CD4-positive, alpha-beta T cell (primary cell): ENCODE results near the gene ACAP3. TPM values are rescaled to one million over a fixed set of nuclear protein-coding genes. Genes with fewer than 3 reads are reported as not detected.

Experiments used
- ATAC-seq: fragments of 200-7000 bp; cut with Tn5 transposase; one replicate; pipeline ENCODE4 v1.10.0; 2022; ENCODE audit warnings: mild to moderate bottlenecking; ENCODE audit not compliant: poor library complexity
- CTCF ChIA-PET: fragments of 350-600 bp; sonication (Branson Sonifier 250); formaldehyde crosslinking; loops from one replicate; lab custom pipeline; 2021; ENCODE audit warnings: antibody characterized with exemption, inconsistent platforms; lab: Charles Lee
- POLR2A ChIA-PET: fragments of 350-600 bp; sonication (Branson Sonifier 250); formaldehyde crosslinking; loops from one replicate; lab custom pipeline; 2021; ENCODE audit warnings: antibody characterized with exemption, inconsistent platforms; lab: Charles Lee
- DNase-seq, 14 experiments: peaks; one replicate each; pipeline ENCODE4 v3.0.0-alpha.2; 2013 to 2020; ENCODE audit warnings: mixed read lengths in 2 of 14
- H3K27ac ChIP-seq, 2 donors: one replicate each; pipeline versions ENCODE4 v1.5.1 to v1.7.0; 2013; ENCODE audit warnings: low read length in 2 of 2, low read depth in 1 of 2, mild to moderate bottlenecking in 1 of 2
- H3K27me3 ChIP-seq, 2 experiments: 1 replicate in 1 of 2; 2 replicates in 1 of 2; pipeline versions ENCODE4 v1.6.1 to v1.7.0; 2013; ENCODE audit warnings: low read length in 2 of 2, control low read depth in 1 of 2, mild to moderate bottlenecking in 1 of 2, moderate library complexity in 1 of 2; ENCODE audit not compliant: insufficient read depth in 2 of 2, control insufficient read depth in 1 of 2
- H3K36me3 ChIP-seq: one replicate; pipeline ENCODE4 v1.6.1; 2013; ENCODE audit warnings: low read length, control low read depth; ENCODE audit not compliant: insufficient read depth
- H3K4me1 ChIP-seq: one replicate; pipeline ENCODE4 v1.6.1; 2013; ENCODE audit warnings: low read length, control low read depth; ENCODE audit not compliant: insufficient read depth
- H3K4me3 ChIP-seq: one replicate; pipeline ENCODE4 v1.5.1; 2013; ENCODE audit warnings: mild to moderate bottlenecking, low read length, moderate library complexity
- H3K9me3 ChIP-seq, 2 experiments: 1 replicate in 1 of 2; 2 replicates in 1 of 2; pipeline versions ENCODE4 v1.6.1 to v1.7.0; 2013; ENCODE audit warnings: low read length in 2 of 2, mild to moderate bottlenecking in 2 of 2, control low read depth in 1 of 2, moderate library complexity in 1 of 2; ENCODE audit not compliant: control insufficient read depth in 1 of 2, insufficient read depth in 1 of 2
- H3K27ac Mint-ChIP-seq: one replicate; pipeline ENCODE4 v1.8.0; 2020; ENCODE audit warnings: mixed read lengths
- H3K27me3 Mint-ChIP-seq: one replicate; pipeline ENCODE4 v1.8.0; 2021; ENCODE audit warnings: mixed read lengths
- H3K36me3 Mint-ChIP-seq: one replicate; pipeline ENCODE4 v1.8.0; 2021; ENCODE audit warnings: low read depth, mixed read lengths
- H3K4me1 Mint-ChIP-seq: one replicate; pipeline ENCODE4 v1.8.0; 2021; ENCODE audit warnings: low read depth, mixed read lengths
- H3K4me3 Mint-ChIP-seq: one replicate; pipeline ENCODE4 v1.8.0; 2020; ENCODE audit warnings: mild to moderate bottlenecking, mixed read lengths
- H3K9me3 Mint-ChIP-seq: one replicate; pipeline ENCODE4 v1.8.0; 2020; ENCODE audit warnings: mixed read lengths
- intact Hi-C, 2 experiments: fragments of 100-400 bp; cut with DNase I in 1 of 2; cut with micrococcal nuclease in 1 of 2; formaldehyde crosslinking; loops; one replicate each; pipeline versions ENCODE4 v1.15.1 to v1.9.0; 2023 to 2025; cut with DNase I, micrococcal nuclease
- total RNA-seq, 174 experiments: library from RNA in 2 of 174; stranded (reverse) in 2 of 174; gene quantifications; one replicate each; pipeline ENCODE4 v1.2.3 and lab custom pipeline; 2021 to 2026
- TF ChIP-seq, protein P1 (sequence below): fragments of 200-600 bp; IDR thresholded peaks from one replicate; pipeline ENCODE4 v1.8.0; 2022; ENCODE audit warnings: antibody characterized with exemption, mild to moderate bottlenecking

Gene ACAP3
- total RNA-seq, 2 experiments from 2014 or later, result 45.3 to 46.4 TPM

DNA sequence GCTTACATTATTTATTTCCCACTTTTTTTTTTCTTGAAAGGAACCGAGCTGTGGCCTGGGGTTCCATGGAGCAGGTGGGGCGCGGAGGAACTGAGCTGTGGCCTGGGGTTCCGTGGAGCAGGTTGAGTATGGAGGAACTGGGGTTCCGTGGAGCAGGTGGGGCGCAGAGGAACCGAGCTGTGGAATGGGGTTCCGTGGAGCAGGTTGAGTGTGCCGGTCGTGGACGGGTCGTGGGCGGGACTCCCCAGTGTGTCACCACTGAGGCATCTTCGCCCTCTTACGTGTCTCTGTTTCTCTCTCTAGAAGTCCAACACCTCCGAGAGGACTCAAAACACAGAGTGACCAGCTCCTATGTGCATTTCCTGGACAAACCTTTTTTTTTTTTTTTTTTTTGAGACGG, 28.7 kb downstream of the ACAP3 start:
- H3K36me3 Mint-ChIP-seq, result no peaks in the 10 kb centered on the region
- CTCF ChIA-PET, result no interaction called here
- H3K36me3 ChIP-seq, result no peaks in the 10 kb centered on the region

DNA sequence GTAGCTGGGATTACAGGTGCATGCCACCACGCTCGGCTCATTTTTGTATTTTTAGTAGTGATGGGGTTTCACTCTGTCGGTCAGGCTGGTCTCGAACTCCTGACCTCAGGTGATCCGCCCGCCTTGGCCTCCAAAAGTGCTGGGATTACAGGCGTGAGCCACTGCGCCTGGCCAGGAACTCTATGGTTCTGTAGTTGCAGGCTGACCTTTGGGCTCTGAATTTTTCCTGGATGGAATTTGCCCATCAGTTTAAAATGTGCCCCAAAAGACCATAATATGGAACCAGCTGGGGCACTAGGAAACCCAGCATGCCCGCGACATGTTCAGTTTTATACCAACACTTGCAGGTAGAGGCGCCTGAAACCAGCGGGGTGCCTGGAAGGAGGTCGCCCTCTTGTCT, 29.1 kb downstream of the ACAP3 start:
- H3K36me3 Mint-ChIP-seq, result no peaks in the 10 kb centered on the region
- Histone ChIP-seq H3K4me3 (no peak overlapping the region), H3K9me3 (no peaks in the 10 kb centered on the region), H3K27me3 (no peaks in the 10 kb centered on the region), H3K27ac (no peak overlapping the region), H3K4me1 (peaks cover 8% of the 10 kb centered on the region), H3K36me3 (no peaks in the 10 kb centered on the region)
- intact Hi-C loops, result no loop called here
- no peak for DNase-seq
- ChIA-PET POLR2A (no interaction called here), CTCF (no interaction called here)
- H3K27me3 Mint-ChIP-seq, result no peaks in the 10 kb centered on the region
- no peaks in the 10 kb centered on the region for H3K9me3 Mint-ChIP-seq
- no peak overlapping the region for H3K4me3 Mint-ChIP-seq
- H3K27ac Mint-ChIP-seq, result no peak overlapping the region
- H3K4me1 Mint-ChIP-seq, result no peaks in the 10 kb centered on the region
- ATAC-seq, result no peak
- TF ChIP-seq, protein P1, sequence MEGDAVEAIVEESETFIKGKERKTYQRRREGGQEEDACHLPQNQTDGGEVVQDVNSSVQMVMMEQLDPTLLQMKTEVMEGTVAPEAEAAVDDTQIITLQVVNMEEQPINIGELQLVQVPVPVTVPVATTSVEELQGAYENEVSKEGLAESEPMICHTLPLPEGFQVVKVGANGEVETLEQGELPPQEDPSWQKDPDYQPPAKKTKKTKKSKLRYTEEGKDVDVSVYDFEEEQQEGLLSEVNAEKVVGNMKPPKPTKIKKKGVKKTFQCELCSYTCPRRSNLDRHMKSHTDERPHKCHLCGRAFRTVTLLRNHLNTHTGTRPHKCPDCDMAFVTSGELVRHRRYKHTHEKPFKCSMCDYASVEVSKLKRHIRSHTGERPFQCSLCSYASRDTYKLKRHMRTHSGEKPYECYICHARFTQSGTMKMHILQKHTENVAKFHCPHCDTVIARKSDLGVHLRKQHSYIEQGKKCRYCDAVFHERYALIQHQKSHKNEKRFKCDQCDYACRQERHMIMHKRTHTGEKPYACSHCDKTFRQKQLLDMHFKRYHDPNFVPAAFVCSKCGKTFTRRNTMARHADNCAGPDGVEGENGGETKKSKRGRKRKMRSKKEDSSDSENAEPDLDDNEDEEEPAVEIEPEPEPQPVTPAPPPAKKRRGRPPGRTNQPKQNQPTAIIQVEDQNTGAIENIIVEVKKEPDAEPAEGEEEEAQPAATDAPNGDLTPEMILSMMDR, result no peak

More for the DNA sequence above, 28.7 kb downstream of the ACAP3 start:
- Histone ChIP-seq H3K27me3 (no peaks in the 10 kb centered on the region), H3K4me1 (peaks cover 8% of the 10 kb centered on the region), H3K27ac (no peak overlapping the region), H3K9me3 (no peaks in the 10 kb centered on the region), H3K4me3 (no peak overlapping the region)
- DNase-seq (no peak), ATAC-seq (no peak)
- Mint-ChIP-seq H3K4me1 (no peaks in the 10 kb centered on the region), H3K27me3 (no peaks in the 10 kb centered on the region), H3K4me3 (no peak overlapping the region), H3K9me3 (no peaks in the 10 kb centered on the region), H3K27ac (no peak overlapping the region)
- intact Hi-C loops, result no loop called here
- POLR2A ChIA-PET, result no interaction called here
- TF ChIP-seq, protein P1, result no peak

DNA sequence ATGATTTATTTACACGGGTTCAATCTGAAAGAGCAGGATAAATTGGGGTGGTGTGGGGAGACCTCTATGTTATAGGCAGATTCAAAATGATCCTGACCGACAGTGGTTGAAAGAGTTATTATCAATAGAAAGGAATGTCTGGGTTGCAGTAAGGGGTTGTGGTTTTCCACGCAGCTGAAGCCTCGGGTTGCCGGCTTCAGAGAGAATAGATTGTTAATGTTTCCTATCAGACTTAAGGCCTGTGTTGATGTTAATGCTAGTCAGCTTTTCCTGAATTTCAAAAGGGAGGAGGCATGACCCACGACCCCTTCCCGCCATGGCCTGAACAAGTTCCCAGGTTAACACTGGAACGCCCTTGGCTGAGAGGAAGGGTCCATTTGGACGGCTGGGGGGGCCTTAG, 31.9 kb downstream of the ACAP3 start:
- CTCF ChIA-PET, result no interaction called here
- POLR2A ChIA-PET, result no interaction called here
- Mint-ChIP-seq H3K27ac (no peak overlapping the region), H3K9me3 (no peaks in the 10 kb centered on the region), H3K4me3 (peak overlapping the region; percentile 78), H3K27me3 (no peaks in the 10 kb centered on the region), H3K4me1 (peaks cover 22% of the 10 kb centered on the region), H3K36me3 (peaks cover 10% of the 10 kb centered on the region)
- H3K9me3 ChIP-seq, result no peaks in the 10 kb centered on the region
- DNase-seq (no peak), ATAC-seq (no peak)
- peaks cover 7% of the 10 kb centered on the region for H3K36me3 ChIP-seq
- no peak overlapping the region for H3K4me3 ChIP-seq
- TF ChIP-seq, protein P1, result no peak
- peaks cover 31% of the 10 kb centered on the region for H3K4me1 ChIP-seq
- H3K27me3 ChIP-seq, result no peaks in the 10 kb centered on the region
- intact Hi-C loops, result loop anchor here in 1 of 2 experiments (1.0 to 2.0 kb wide), 3 partner anchors 73 to 159 kb away; partner anchors contain the start of genes AURKAIP1 and DVL1
- no peak overlapping the region for H3K27ac ChIP-seq
